ENCODE results near the gene DHX32. TPM values are rescaled to one million over a fixed set of nuclear protein-coding genes. Genes with fewer than 3 reads are reported as not detected.

DHX32 gene
- polyA plus RNA-seq, 1 donor (not counting 4 experiments of a cell fraction or from before 2014, with no cell fraction given): 48.3 TPM

DNA sequence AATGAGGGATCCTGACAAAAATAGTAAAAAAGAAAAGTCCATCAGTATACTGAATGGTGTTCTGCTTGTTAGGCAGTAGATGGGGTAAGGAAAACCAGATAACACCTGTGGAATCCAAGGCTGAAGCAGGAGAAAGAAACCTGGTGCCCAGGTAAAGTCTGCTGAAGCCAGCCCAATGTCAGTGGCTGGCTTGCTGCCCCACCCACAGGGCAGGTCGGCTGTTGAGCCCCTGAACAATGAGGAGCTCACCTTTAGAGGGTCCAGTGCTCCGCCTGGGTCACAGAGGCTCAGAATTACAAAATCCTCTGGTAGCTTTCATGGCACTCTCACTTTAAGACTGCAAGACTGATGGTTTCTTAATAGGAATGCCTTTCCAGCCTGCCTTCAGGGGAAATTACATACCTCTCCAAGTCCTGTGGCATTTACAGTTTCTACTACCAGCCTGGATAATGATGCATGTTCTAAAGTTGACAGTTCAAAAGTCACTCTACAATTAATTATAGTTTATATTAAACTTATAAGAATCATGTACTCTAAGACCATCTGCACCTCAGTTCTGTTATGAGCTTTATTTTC, 23.8 kb downstream of the DHX32 start:
- Histone ChIP-seq H3K9me1 (ENCODE audit: control insufficient read depth, extremely low read depth, insufficient read depth, low read length) (no peaks in the 10 kb centered on the region), H3K27me3 (ENCODE audit: control insufficient read depth, extremely low read depth, insufficient read depth, low read length) (no peaks in the 10 kb centered on the region), H3K4me2 (ENCODE audit: control insufficient read depth, extremely low read depth, insufficient read depth, low read depth, low read length) (no peak overlapping the region), H4K20me1 (ENCODE audit: control insufficient read depth, extremely low read depth, insufficient read depth, low read length) (no peaks in the 10 kb centered on the region), H3K36me3 (ENCODE audit: control insufficient read depth in 2 of 2, extremely low read depth in 1 of 2, insufficient read depth in 2 of 2, low read length in 2 of 2) (peaks cover 15 to 17% of the 10 kb centered on the region in 2 experiments), H3K4me3 (ENCODE audit: control insufficient read depth in 2 of 3, extremely low read depth in 1 of 3, insufficient read depth in 2 of 3, low read depth in 1 of 3, low read length in 3 of 3) (no peak overlapping the region), H3K79me2 (ENCODE audit: control insufficient read depth, insufficient read depth, low read length) (no peaks in the 10 kb centered on the region), H3K9me3 (ENCODE audit: control insufficient read depth, low read depth, low read length) (no peaks in the 10 kb centered on the region), H3K9ac (ENCODE audit: control insufficient read depth, extremely low read depth, insufficient read depth, low read length) (no peak overlapping the region), H2AFZ (ENCODE audit: control insufficient read depth, low read length) (no peak overlapping the region), H3K27ac (ENCODE audit: control insufficient read depth, insufficient read depth, low read length) (no peak overlapping the region), H3K4me1 (ENCODE audit: control insufficient read depth, extremely low read depth, insufficient read depth, low read length) (no peaks in the 10 kb centered on the region)
- DNase-seq (ENCODE audit: low read depth, low spot score) (no peak), FAIRE-seq (no peak)
- dilution Hi-C loops (cut with MboI; ENCODE audit: extremely low pct_ligation_motif_present, low sequenced_read_pairs): no loop called here
- TF ChIP-seq CTCF (optimal IDR thresholded peaks at IDR 0.05 in 1 of 3, IDR thresholded peaks at IDR 0.05 in 1 of 3, conservative IDR thresholded peaks at IDR 0.05 in 1 of 3; ENCODE audit: extremely low read depth in 1 of 3, insufficient read depth in 2 of 3, low read length in 3 of 3) (no peak), EZH2 (IDR thresholded peaks at IDR 0.05; ENCODE audit: low read length) (no peak)

- H3K36me3 ChIP-seq (ENCODE audit: control insufficient read depth in 2 of 2, extremely low read depth in 1 of 2, insufficient read depth in 2 of 2, low read length in 2 of 2): peaks cover 16% of the 10 kb centered on the region in 2 experiments
- FAIRE-seq: no peak
- dilution Hi-C loops (cut with MboI; ENCODE audit: extremely low pct_ligation_motif_present, low sequenced_read_pairs): no loop called here
These were observed 28.6 kb downstream of the DHX32 start for GRCh38 chr10:125852487-125852886.

More at GRCh38 chr10:125852487-125852886, 28.6 kb downstream of the DHX32 start:
- TF ChIP-seq CTCF (optimal IDR thresholded peaks at IDR 0.05 in 1 of 3, IDR thresholded peaks at IDR 0.05 in 1 of 3, conservative IDR thresholded peaks at IDR 0.05 in 1 of 3; ENCODE audit: extremely low read depth in 1 of 3, insufficient read depth in 2 of 3, low read length in 3 of 3) (no peak), EZH2 (IDR thresholded peaks at IDR 0.05; ENCODE audit: low read length) (no peak)
- DNase-seq (ENCODE audit: low read depth, low spot score): no peak
- Histone ChIP-seq H2AFZ (ENCODE audit: control insufficient read depth, low read length) (no peak overlapping the region), H3K9ac (ENCODE audit: control insufficient read depth, extremely low read depth, insufficient read depth, low read length) (no peak overlapping the region), H3K9me1 (ENCODE audit: control insufficient read depth, extremely low read depth, insufficient read depth, low read length) (no peaks in the 10 kb centered on the region), H3K27me3 (ENCODE audit: control insufficient read depth, extremely low read depth, insufficient read depth, low read length) (no peaks in the 10 kb centered on the region), H3K79me2 (ENCODE audit: control insufficient read depth, insufficient read depth, low read length) (no peaks in the 10 kb centered on the region), H3K9me3 (ENCODE audit: control insufficient read depth, low read depth, low read length) (no peaks in the 10 kb centered on the region), H4K20me1 (ENCODE audit: control insufficient read depth, extremely low read depth, insufficient read depth, low read length) (no peaks in the 10 kb centered on the region), H3K4me2 (ENCODE audit: control insufficient read depth, extremely low read depth, insufficient read depth, low read depth, low read length) (no peak overlapping the region), H3K4me1 (ENCODE audit: control insufficient read depth, extremely low read depth, insufficient read depth, low read length) (no peaks in the 10 kb centered on the region), H3K4me3 (ENCODE audit: control insufficient read depth in 2 of 3, extremely low read depth in 1 of 3, insufficient read depth in 2 of 3, low read depth in 1 of 3, low read length in 3 of 3) (no peak overlapping the region), H3K27ac (ENCODE audit: control insufficient read depth, insufficient read depth, low read length) (no peak overlapping the region)
